Left ventricle myocardium superior (tissue), 1 donor: ENCODE results near the gene LTBR. TPM values are rescaled to one million over a fixed set of nuclear protein-coding genes. Genes with fewer than 3 reads are reported as not detected.

ENCODE experiments used
- ATAC-seq: fragments of 200-7000 bp; cut with Tn5 transposase; one replicate; pipeline ENCODE4 v1.9.1; 2020; ENCODE audit warnings: mild to moderate bottlenecking, moderate library complexity
- DNase-seq: peaks from one replicate; pipeline ENCODE4 v3.0.0-alpha.2; 2020
- intact Hi-C: fragments of 100-400 bp; cut with micrococcal nuclease; formaldehyde crosslinking; loops from one replicate; pipeline ENCODE4 v1.11.0; 2022
- total RNA-seq: library from RNA; stranded (reverse); fragmentation: NEBNext Ultra II Directional; extraction: Animal tissue kit (Norgen Biotek cat#: 25700); gene quantifications from one replicate; pipeline ENCODE4 v1.2.1, GENCODE V29; 2021
- donor health status: DM: no; HTN: yes; CAD: no; lungs with severe emphysema.

LTBR gene
- total RNA-seq, 1 donor from 2014 or later = 32.9 TPM

DNA sequence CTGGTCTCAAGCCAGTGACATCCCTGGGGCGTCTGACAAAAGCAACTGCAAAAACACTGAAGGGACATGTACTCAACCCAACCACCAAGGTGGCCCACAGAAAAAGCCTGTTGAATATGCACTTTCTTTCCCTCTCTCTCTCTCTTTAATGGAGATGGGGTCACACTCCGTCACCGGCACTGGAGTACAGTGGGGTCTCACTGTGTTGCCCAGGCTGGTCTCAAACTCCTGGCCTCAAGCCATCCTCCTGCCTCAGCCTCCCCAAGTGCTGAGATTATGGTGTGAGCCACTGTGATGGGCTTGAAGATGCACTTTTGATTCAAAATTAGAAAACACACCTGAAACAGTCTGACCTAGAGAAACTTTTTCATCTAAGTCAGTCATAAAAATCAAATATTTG lies 53.6 kb downstream of the LTBR start:
- DNase-seq (no peak), ATAC-seq (no peak)
- intact Hi-C loops = no loop called here

DNA sequence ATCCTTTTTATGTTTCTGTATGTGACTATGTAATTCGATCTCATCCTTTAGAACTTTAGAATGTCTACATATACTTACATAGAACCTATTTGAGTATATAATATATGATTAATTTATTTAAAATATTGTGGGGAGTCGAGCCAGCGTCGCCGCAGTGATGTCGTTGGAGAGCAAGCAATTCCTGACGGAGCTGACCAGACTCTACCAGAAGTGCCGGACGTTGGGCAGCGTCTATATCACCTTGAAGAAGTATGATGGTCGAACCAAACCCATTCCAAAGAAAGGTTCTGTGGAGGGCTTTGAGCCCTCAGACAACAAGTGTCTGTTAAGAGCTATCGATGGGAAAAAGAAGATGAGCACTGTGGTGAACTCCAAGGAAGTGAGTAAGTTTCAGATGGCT lies 54.4 kb downstream of the LTBR start:
- intact Hi-C loops = no loop called here
- ATAC-seq = no peak
- DNase-seq = no peak

DNA sequence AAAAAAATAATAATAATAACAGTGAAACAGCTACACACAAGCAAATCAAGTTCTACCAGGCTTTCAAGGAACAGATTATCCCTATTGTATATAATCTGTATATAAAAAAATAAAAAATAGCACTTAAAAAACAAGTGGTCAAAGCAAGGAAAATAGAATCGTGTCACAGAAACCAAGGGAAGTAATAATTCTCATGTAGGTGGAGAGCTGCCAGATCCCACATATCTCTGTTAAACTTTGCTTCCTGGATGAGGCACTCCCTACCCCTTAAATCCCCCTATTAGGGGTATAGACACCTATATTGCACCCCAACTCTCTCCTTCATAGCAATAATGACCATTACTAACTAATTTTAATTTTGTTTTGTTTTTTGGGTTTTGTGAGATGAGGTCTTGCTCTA lies 56.4 kb downstream of the LTBR start:
- ATAC-seq = no peak
- intact Hi-C loops = no loop called here
- no peak for DNase-seq

Other genes with a start within 250 kb of the LTBR start
- gene CD9, start 183.8 kb upstream of the LTBR start, total RNA-seq = 39.2 TPM
- 0.47 TPM for gene PLEKHG6, start 73.5 kb upstream of the LTBR start, total RNA-seq
- gene TNFRSF1A, start 42.1 kb upstream of the LTBR start, total RNA-seq = 44.0 TPM
- gene SCNN1A, start 8.6 kb upstream of the LTBR start, total RNA-seq = 1.7 TPM
- gene CD27, start 60.8 kb downstream of the LTBR start, total RNA-seq = 0.20 TPM
- gene TAPBPL, start 67.9 kb downstream of the LTBR start, total RNA-seq = 13.1 TPM
- 3.6 TPM for gene VAMP1, start 86.5 kb downstream of the LTBR start, total RNA-seq
- 275 TPM for gene MRPL51, start 109.1 kb downstream of the LTBR start, total RNA-seq
- gene NCAPD2, start 109.9 kb downstream of the LTBR start, total RNA-seq = 13.1 TPM
- gene GAPDH, start 150.4 kb downstream of the LTBR start, total RNA-seq = 4,526 TPM
- 14.9 TPM for gene IFFO1, start 171.9 kb downstream of the LTBR start, total RNA-seq
- 16.1 TPM for gene NOP2, start 184.1 kb downstream of the LTBR start, total RNA-seq
- 159 TPM for gene CHD4, start 223.2 kb downstream of the LTBR start, total RNA-seq